Limb (tissue), 2 donors: ENCODE measurements around the gene PTPRG.

Experiments used
- DNase-seq, 2 donors: peaks; one replicate each; pipeline ENCODE4 v3.0.0-alpha.2; 2016; ENCODE audit errors: extremely low spot score in 2 of 2

PTPRG gene

GRCh38 chr3:62169906-62170660 is 608.7 kb downstream of the PTPRG start:
- no peak for DNase-seq

- DNase-seq, result no peak
Observed at GRCh38 chr3:62171789-62172188, 610.4 kb downstream of the PTPRG start.

GRCh38 chr3:62172199-62172598 is 610.8 kb downstream of the PTPRG start:
- DNase-seq, result no peak

- DNase-seq, result no peak
Observed at GRCh38 chr3:62173939-62174515, 612.7 kb downstream of the PTPRG start.

- no peak for DNase-seq
Observed at GRCh38 chr3:62175161-62175560, 613.8 kb downstream of the PTPRG start.

GRCh38 chr3:62178032-62178431 is 616.7 kb downstream of the PTPRG start:
- no peak for DNase-seq

- DNase-seq, result no peak
Observed at GRCh38 chr3:62178739-62179600, 617.6 kb downstream of the PTPRG start.

- DNase-seq, result no peak
Observed at GRCh38 chr3:62180514-62180913, 619.1 kb downstream of the PTPRG start.

GRCh38 chr3:62183087-62183486 is 621.7 kb downstream of the PTPRG start:
- no peak for DNase-seq

GRCh38 chr3:62183969-62184368 is 622.6 kb downstream of the PTPRG start:
- DNase-seq, result no peak

GRCh38 chr3:62184559-62184958 is 623.2 kb downstream of the PTPRG start:
- no peak for DNase-seq

GRCh38 chr3:62187022-62187431 is 625.7 kb downstream of the PTPRG start:
- no peak for DNase-seq

- DNase-seq, result peak; percentile 84 to 85
Observed at GRCh38 chr3:62188681-62189375, 627.5 kb downstream of the PTPRG start.

- no peak for DNase-seq
Observed at GRCh38 chr3:62189376-62189698, 628.0 kb downstream of the PTPRG start.

GRCh38 chr3:62192891-62193290 is 631.5 kb downstream of the PTPRG start:
- no peak for DNase-seq

GRCh38 chr3:62193586-62194345 is 632.4 kb downstream of the PTPRG start:
- DNase-seq, result no peak

- DNase-seq, result no peak
Observed at GRCh38 chr3:62197350-62198012, 636.1 kb downstream of the PTPRG start.

GRCh38 chr3:62199126-62199525 is 637.8 kb downstream of the PTPRG start:
- DNase-seq, result no peak

GRCh38 chr3:62201438-62202035 is 640.2 kb downstream of the PTPRG start:
- DNase-seq, result peak in 1 of 2 donors; percentile 15

GRCh38 chr3:62203152-62203551 is 641.8 kb downstream of the PTPRG start:
- DNase-seq, result no peak
